H1 (cell line): ENCODE results near the gene NOL8. TPM values are rescaled to one million over a fixed set of nuclear protein-coding genes. Genes with fewer than 3 reads are reported as not detected.

ENCODE experiments used
- CTCF ChIA-PET: fragments of 300-600 bp; sonication (Branson Sonifier 250); formaldehyde crosslinking; loops from one replicate; lab custom pipeline; 2021; ENCODE audit not compliant: partially characterized antibody; lab: Charles Lee
- POLR2A ChIA-PET: fragments of 300-600 bp; sonication (Branson Sonifier 250); formaldehyde crosslinking; loops from one replicate; lab custom pipeline; 2021; ENCODE audit warnings: inconsistent platforms; ENCODE audit not compliant: partially characterized antibody; lab: Charles Lee
- DNase-seq, 2 experiments: peaks; one replicate each; pipeline versions ENCODE4 v3.0.0 to v3.0.0-alpha.2; 2010 to 2022; ENCODE audit warnings: low spot score in 2 of 2, low read depth in 1 of 2, mixed read lengths in 1 of 2
- FAIRE-seq: peaks from 2 replicates; lab custom pipeline; 2011; peaks lifted over from hg19 to GRCh38; lab: Jason Lieb, UNC
- H2AFZ ChIP-seq: 2 replicates; pipeline ENCODE4 v1.8.1; 2012; ENCODE audit warnings: low read length, inconsistent platforms
- H2AK5ac ChIP-seq: 2 replicates; pipeline ENCODE4 v1.6.1; 2013; ENCODE audit warnings: low read depth, low read length
- H2BK120ac ChIP-seq: replicated peaks from 2 replicates; pipeline ENCODE3; 2013; ENCODE audit warnings: low read depth, low read length, inconsistent platforms
- H2BK12ac ChIP-seq: 2 replicates; pipeline ENCODE4 v1.6.1; 2013; ENCODE audit warnings: low read depth, low read length
- H2BK15ac ChIP-seq: 2 replicates; pipeline ENCODE4 v1.6.1; 2013; ENCODE audit warnings: low read length
- H2BK20ac ChIP-seq: 2 replicates; pipeline ENCODE4 v1.6.1; 2013; ENCODE audit warnings: low read length
- H2BK5ac ChIP-seq: 2 replicates; pipeline ENCODE4 v1.6.1; 2013; ENCODE audit warnings: low read depth, low read length
- H3K14ac ChIP-seq: 2 replicates; pipeline ENCODE4 v1.6.1; 2013; ENCODE audit warnings: inconsistent platforms; ENCODE audit not compliant: insufficient read length
- H3K18ac ChIP-seq: 2 replicates; pipeline ENCODE4 v1.6.1; 2013; ENCODE audit warnings: low read length; ENCODE audit errors: extremely low read depth
- H3K23ac ChIP-seq: 2 replicates; pipeline ENCODE4 v1.6.1; 2013; ENCODE audit warnings: inconsistent platforms; ENCODE audit not compliant: insufficient read length
- H3K23me2 ChIP-seq: 2 replicates; pipeline ENCODE4 v1.6.1; 2013; ENCODE audit warnings: low read depth, low read length
- H3K27ac ChIP-seq: 2 replicates; pipeline ENCODE4 v1.6.1; 2011; ENCODE audit warnings: low read depth, low read length, inconsistent platforms
- H3K27me3 ChIP-seq, 4 experiments: replicated peaks in 1 of 4; 1 replicate in 1 of 4; 2 replicates in 3 of 4; pipeline versions ENCODE4 v1.6.1 to v1.8.1; 2011 to 2013; ENCODE audit warnings: low read length in 3 of 4, mild to moderate bottlenecking in 3 of 4, inconsistent platforms in 2 of 4, mixed read lengths in 2 of 4, moderate library complexity in 1 of 4; ENCODE audit not compliant: control insufficient read depth in 3 of 4, insufficient read depth in 3 of 4; ENCODE audit errors: extremely low read depth in 1 of 4
- H3K36me3 ChIP-seq, 4 experiments: 2 replicates each; pipeline versions ENCODE4 v1.6.1 to v1.8.1; 2011 to 2013; ENCODE audit warnings: mild to moderate bottlenecking in 4 of 4, low read length in 3 of 4, moderate library complexity in 2 of 4, control low read depth in 1 of 4, inconsistent platforms in 1 of 4; ENCODE audit not compliant: insufficient read depth in 4 of 4, control insufficient read depth in 2 of 4
- H3K4ac ChIP-seq: replicated peaks from 2 replicates; pipeline ENCODE3; 2013; ENCODE audit warnings: low read length, low read depth, mixed read lengths, inconsistent platforms; ENCODE audit not compliant: insufficient read length
- H3K4me1 ChIP-seq, 4 experiments: replicated peaks in 1 of 4; 1 replicate in 1 of 4; 2 replicates in 3 of 4; pipeline versions ENCODE4 v1.6.1 to v1.8.1; 2011 to 2013; ENCODE audit warnings: low read length in 3 of 4, inconsistent platforms in 2 of 4, mixed read lengths in 1 of 4; ENCODE audit not compliant: insufficient read depth in 4 of 4, control insufficient read depth in 3 of 4
- H3K4me2 ChIP-seq, 2 experiments: 2 replicates each; pipeline versions ENCODE4 v1.6.1 to v1.8.1; 2011 to 2013; ENCODE audit warnings: low read depth in 2 of 2, low read length in 2 of 2, control low read depth in 1 of 2, inconsistent platforms in 1 of 2, mild to moderate bottlenecking in 1 of 2; ENCODE audit not compliant: insufficient read depth in 1 of 2
- H3K4me3 ChIP-seq, 4 experiments: fragments of 200-600, 300-600 bp in 1 of 4; sonication (generic), shearing (Covaris generic), sonication (Bioruptor Twin) in 1 of 4; 2 replicates each; pipeline versions ENCODE4 v1.5.1 to v1.8.1; 2011 to 2016; ENCODE audit warnings: low read length in 4 of 4, low read depth in 3 of 4, control low read depth in 2 of 4, inconsistent platforms in 2 of 4, mild to moderate bottlenecking in 2 of 4, mixed read lengths in 1 of 4, moderate library complexity in 1 of 4; ENCODE audit not compliant: insufficient read depth in 2 of 4; ENCODE audit errors: extremely low read depth in 1 of 4
- H3K56ac ChIP-seq: replicated peaks from 2 replicates; pipeline ENCODE3; 2013; ENCODE audit warnings: low read depth, mild to moderate bottlenecking, mixed read lengths, low read length, inconsistent platforms; ENCODE audit not compliant: insufficient read length
- H3K79me1 ChIP-seq: 2 replicates; pipeline ENCODE4 v1.6.1; 2013; ENCODE audit warnings: low read depth, low read length, control low read depth
- H3K79me2 ChIP-seq, 2 experiments: 2 replicates each; pipeline versions ENCODE4 v1.6.1 to v1.8.1; 2012 to 2013; ENCODE audit warnings: low read length in 2 of 2, mild to moderate bottlenecking in 2 of 2, inconsistent platforms in 1 of 2; ENCODE audit not compliant: insufficient read depth in 2 of 2, control insufficient read depth in 1 of 2
- H3K9ac ChIP-seq, 4 experiments: replicated peaks in 1 of 4; 1 replicate in 1 of 4; 2 replicates in 3 of 4; pipeline versions ENCODE4 v1.6.1 to v1.8.1; 2011 to 2013; ENCODE audit warnings: low read depth in 3 of 4, low read length in 3 of 4, control low read depth in 2 of 4, mild to moderate bottlenecking in 2 of 4, moderate library complexity in 2 of 4, inconsistent platforms in 1 of 4; ENCODE audit errors: extremely low read depth in 1 of 4
- H3K9me3 ChIP-seq, 2 experiments: 2 replicates each; pipeline versions ENCODE4 v1.6.1 to v1.8.1; 2012 to 2013; ENCODE audit warnings: mild to moderate bottlenecking in 2 of 2, moderate library complexity in 2 of 2, control low read depth in 1 of 2, inconsistent platforms in 1 of 2, low read depth in 1 of 2, low read length in 1 of 2, mixed read lengths in 1 of 2; ENCODE audit not compliant: insufficient read depth in 2 of 2
- H4K20me1 ChIP-seq, 2 experiments: replicated peaks in 1 of 2; 2 replicates each; pipeline versions ENCODE3 to v1.8.1; 2011 to 2013; ENCODE audit warnings: inconsistent platforms in 2 of 2, low read length in 2 of 2, mild to moderate bottlenecking in 1 of 2; ENCODE audit not compliant: insufficient read depth in 2 of 2, control insufficient read depth in 1 of 2
- H4K5ac ChIP-seq: 2 replicates; pipeline ENCODE4 v1.6.1; 2013; ENCODE audit warnings: low read length, low read depth, mixed read lengths, inconsistent platforms; ENCODE audit not compliant: insufficient read length
- H4K8ac ChIP-seq: 2 replicates; pipeline ENCODE4 v1.8.0; 2013; ENCODE audit warnings: mild to moderate bottlenecking, moderate library complexity, low read length, inconsistent platforms; ENCODE audit not compliant: insufficient read depth; ENCODE audit errors: extremely low read depth
- H4K91ac ChIP-seq: replicated peaks from 2 replicates; pipeline ENCODE3; 2013; ENCODE audit warnings: low read length, mixed read lengths, inconsistent platforms; ENCODE audit not compliant: insufficient read length
- BACH1 ChIP-seq: IDR thresholded peaks from 2 replicates; pipeline ENCODE4 v1.6.1; 2012; ENCODE audit warnings: low read length, improper control_type of control experiment
- BRCA1 ChIP-seq: IDR thresholded peaks from 2 replicates; pipeline ENCODE4 v1.6.1; 2012; ENCODE audit warnings: low read depth, low read length, improper control_type of control experiment
- CBX8 ChIP-seq: fragments of 300-800, 300-1000 bp; sonication (generic); IDR thresholded peaks from 2 replicates; pipeline ENCODE4 v1.7.1; 2016; ENCODE audit warnings: low read depth, low read length, borderline replicate concordance
- CREB1 ChIP-seq: IDR thresholded peaks from 2 replicates; pipeline ENCODE4 v1.6.1; 2012; ENCODE audit warnings: inconsistent platforms
- CTBP2 ChIP-seq: IDR thresholded peaks from 2 replicates; pipeline ENCODE4 v1.7.0; 2011; ENCODE audit warnings: borderline replicate concordance, mild to moderate bottlenecking, moderate library complexity, mixed read lengths, low read length; ENCODE audit not compliant: insufficient read depth, insufficient read length
- EGR1 ChIP-seq: IDR thresholded peaks from 2 replicates; pipeline ENCODE4 v1.6.1; 2011; ENCODE audit warnings: low read depth, low read length, borderline replicate concordance
- HDAC6 ChIP-seq: IDR thresholded peaks from one replicate; pipeline ENCODE4 v1.7.1; 2012; ENCODE audit warnings: low read depth, mild to moderate bottlenecking, inconsistent platforms, low read length, moderate library complexity
- RXRA ChIP-seq: IDR thresholded peaks from 2 replicates; pipeline ENCODE4 v1.6.1; 2011; ENCODE audit warnings: low read depth, mild to moderate bottlenecking, low read length, moderate library complexity; ENCODE audit not compliant: insufficient read depth
- SUZ12 ChIP-seq: fragments of 200-600 bp; sonication (generic); IDR thresholded peaks from 2 replicates; pipeline ENCODE4 v1.6.1; 2012; ENCODE audit warnings: mild to moderate bottlenecking, inconsistent platforms, low read length, moderate library complexity, mixed read lengths
- ZNF274 ChIP-seq: IDR thresholded peaks from 2 replicates; pipeline ENCODE4 v1.7.0; 2012; ENCODE audit warnings: low read length, borderline replicate concordance; ENCODE audit errors: extremely low read depth
- WGBS, 2 experiments: shearing (Covaris generic) in 1 of 2; methylation state at CpG; one replicate each; pipeline versions ENCODE4 v1.1.6 to v1.1.7; 2013 to 2015; ENCODE audit warnings: low lambda C conversion rate in 2 of 2, mixed read lengths in 2 of 2, inconsistent platforms in 1 of 2, low coverage in 1 of 2, missing lambda C conversion rate in 1 of 2; ENCODE audit not compliant: insufficient replicate concordance in 2 of 2, insufficient coverage in 1 of 2, insufficient read length in 1 of 2; ENCODE audit errors: extremely low coverage in 1 of 2, missing lambda C conversion rate in 1 of 2; 5-methylcytosine and 5-hydroxymethylcytosine counted together
- polyA plus RNA-seq, 7 experiments: library from polyadenylated mRNA; depleted of rRNA in 3 of 7; stranded (reverse) in 5 of 7; unstranded in 2 of 7; fragments of >200 nt in 5 of 7; fragments of 200-250 nt in 2 of 7; gene quantifications; 1 replicate in 5 of 7; 2 replicates in 1 of 7; 4 replicates in 1 of 7; pipeline versions ENCODE4 v1.2.1 to v1.2.3, GENCODE V29; 2011 to 2013; ENCODE audit warnings: missing spikeins in 2 of 7, mixed read lengths in 2 of 7
- total RNA-seq: library from RNA; stranded (reverse); fragmentation: NEBNext Ultra II Directional; extraction: Animal tissue kit (Norgen Biotek cat#: 25700); gene quantifications from 2 replicates; pipeline ENCODE4 v1.2.1, GENCODE V29; 2021
- TF ChIP-seq, protein P1 (sequence below): IDR thresholded peaks from 2 replicates; pipeline ENCODE4 v1.6.1; 2011; ENCODE audit warnings: low read depth, mild to moderate bottlenecking, low read length; ENCODE audit not compliant: insufficient read depth

The NOL8 gene
- total and polyA plus RNA-seq, 2 of the 8 experiments (the other 6 are each of a cell fraction or from before 2014, with no cell fraction given): 6.2 to 30.4 TPM

GRCh38 chr9:92332577-92333281, 7.6 kb upstream of the NOL8 start:
- TF ChIP-seq BACH1 (no peak), CBX8 (no peak), BRCA1 (no peak), EGR1 (no peak), RXRA (no peak), ZNF274 (no peak), CREB1 (no peak), CTBP2 (no peak), SUZ12 (no peak), HDAC6 (no peak)
- TF ChIP-seq, protein P1, sequence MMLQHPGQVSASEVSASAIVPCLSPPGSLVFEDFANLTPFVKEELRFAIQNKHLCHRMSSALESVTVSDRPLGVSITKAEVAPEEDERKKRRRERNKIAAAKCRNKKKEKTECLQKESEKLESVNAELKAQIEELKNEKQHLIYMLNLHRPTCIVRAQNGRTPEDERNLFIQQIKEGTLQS: no peak
- ChIA-PET POLR2A (no interaction called here), CTCF (no interaction called here)
- no peak overlapping the region for H4K8ac ChIP-seq
- H2BK120ac ChIP-seq: no peak overlapping the region
- no peaks in the 10 kb centered on the region for H3K27me3 ChIP-seq
- peaks cover 1 to 2% of the 10 kb centered on the region in 2 experiments for H4K20me1 ChIP-seq
- no peak overlapping the region for H3K23ac ChIP-seq
- no peak overlapping the region for H2BK5ac ChIP-seq
- no peak overlapping the region for H2BK12ac ChIP-seq
- DNase-seq (no peak), FAIRE-seq (no peak)
- no peak overlapping the region for H3K4ac ChIP-seq
- H3K4me2 ChIP-seq: no peak overlapping the region
- no peak overlapping the region for H3K9ac ChIP-seq
- H3K27ac ChIP-seq: no peak overlapping the region
- no peak overlapping the region for H2BK20ac ChIP-seq
- no peak overlapping the region for H4K91ac ChIP-seq
- no peaks in the 10 kb centered on the region for H3K4me1 ChIP-seq
- H3K23me2 ChIP-seq: no peaks in the 10 kb centered on the region
- no peak overlapping the region for H4K5ac ChIP-seq
- no peaks in the 10 kb centered on the region for H3K79me1 ChIP-seq
- H2AFZ ChIP-seq: no peak overlapping the region
- no peaks in the 10 kb centered on the region for H3K79me2 ChIP-seq
- H3K4me3 ChIP-seq: no peak overlapping the region
- no peak overlapping the region for H3K14ac ChIP-seq
- 90% methylated on average over 3 of the region's 3 CpGs; no CpG with 5 or more reads in 1 of the 2 experiments for WGBS, 2 experiments
- no peak overlapping the region for H2AK5ac ChIP-seq
- H3K36me3 ChIP-seq: peaks cover 0 to 2% (median 0%) of the 10 kb centered on the region in 4 experiments; a peak in 2 of 8 replicates
- no peak overlapping the region for H3K56ac ChIP-seq
- H2BK15ac ChIP-seq: no peak overlapping the region
- H3K18ac ChIP-seq: no peak overlapping the region
- H3K9me3 ChIP-seq: no peaks in the 10 kb centered on the region
